ENCODE data around the gene CCSER1.

GRCh38 chr4:90198086-90198847, 71.1 kb downstream of the CCSER1 start:
- TF ChIP-seq CTCF (IDR thresholded peaks at IDR 0.05; ENCODE audit: poor library complexity, severe bottlenecking) (no peak), EZH2 (IDR thresholded peaks at IDR 0.05; ENCODE audit: borderline replicate concordance, insufficient read depth, low read length, poor library complexity, severe bottlenecking) (no peak), REST (IDR thresholded peaks at IDR 0.05; ENCODE audit: borderline replicate concordance) (no peak), POLR2AphosphoS5 (IDR thresholded peaks at IDR 0.05) (no peak)

All from neural cell (in vitro differentiated cells).